Measurements from ENCODE around the gene ACAD10.
A peak's percentile ranks its signal among the peaks of the same experiment; 100 is the strongest.

Gene ACAD10

DNA sequence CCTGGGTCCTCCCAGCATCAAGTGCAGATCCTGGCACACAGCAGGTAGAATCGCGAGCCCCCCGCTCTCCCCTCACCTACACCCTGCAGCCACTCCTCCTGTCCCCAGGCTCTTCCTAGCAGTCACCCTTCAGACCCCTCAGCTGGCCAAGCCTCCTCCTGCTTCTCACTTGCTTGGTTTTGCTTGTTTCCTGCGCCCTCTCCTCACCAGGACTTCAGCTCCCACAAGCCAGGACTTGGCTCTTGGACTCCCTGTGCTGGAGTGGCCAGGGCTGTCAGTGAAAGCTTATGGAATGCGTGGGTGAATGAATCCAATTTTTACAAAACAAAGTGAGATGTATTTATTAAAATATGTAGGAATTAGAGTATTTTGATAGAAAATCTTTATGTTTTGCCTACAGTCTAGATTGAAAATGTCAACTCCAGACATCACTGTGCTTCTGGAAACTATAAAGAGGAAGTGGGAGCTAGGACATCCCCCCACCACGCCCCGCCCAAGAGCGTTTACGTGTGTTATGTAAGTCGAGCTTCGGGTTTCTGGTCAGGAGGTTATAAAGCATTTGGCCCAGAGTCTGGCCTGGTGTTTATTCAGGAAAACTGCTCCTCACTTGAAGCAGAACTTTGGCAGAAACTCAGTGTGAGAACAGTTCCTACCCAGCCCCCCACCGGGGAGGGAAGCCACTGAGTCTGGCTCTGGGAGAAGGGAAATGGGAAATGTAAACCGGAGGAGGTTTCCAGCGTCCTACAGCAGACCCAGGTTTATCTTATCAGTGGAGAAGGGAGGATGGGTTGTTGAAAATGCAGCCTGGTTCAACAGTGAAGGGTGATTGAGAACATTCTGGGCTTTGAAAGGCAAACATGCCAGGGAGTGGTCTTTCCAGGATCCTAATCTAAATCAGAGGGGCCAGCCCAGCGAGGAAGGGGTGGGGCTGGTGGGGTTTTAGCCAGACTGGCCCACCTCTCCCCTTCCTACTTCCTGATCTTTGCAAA lies 89.6 kb downstream of the ACAD10 start:
- peak; percentile 94 for TF ChIP-seq POLR2A (IDR thresholded peaks at IDR 0.05; ENCODE audit: extremely low read depth, insufficient read length)
- peak; percentile 73; the same call in 1 of the 2 replicates for TF ChIP-seq MYC (IDR thresholded peaks at IDR 0.05; ENCODE audit: low read depth, low read length)
- TF ChIP-seq CTCF (IDR thresholded peaks at IDR 0.05; ENCODE audit: low read depth, low read length) = no peak
- TF ChIP-seq, protein P1, sequence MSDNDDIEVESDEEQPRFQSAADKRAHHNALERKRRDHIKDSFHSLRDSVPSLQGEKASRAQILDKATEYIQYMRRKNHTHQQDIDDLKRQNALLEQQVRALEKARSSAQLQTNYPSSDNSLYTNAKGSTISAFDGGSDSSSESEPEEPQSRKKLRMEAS (IDR thresholded peaks at IDR 0.05; ENCODE audit: low read depth, low read length) = peak; percentile 61
- DNase-seq (ENCODE audit: low read depth) = peak; percentile 98
- H3K4me3 ChIP-seq (ENCODE audit: low read depth, low read length) = peak overlapping the region; percentile 48

DNA sequence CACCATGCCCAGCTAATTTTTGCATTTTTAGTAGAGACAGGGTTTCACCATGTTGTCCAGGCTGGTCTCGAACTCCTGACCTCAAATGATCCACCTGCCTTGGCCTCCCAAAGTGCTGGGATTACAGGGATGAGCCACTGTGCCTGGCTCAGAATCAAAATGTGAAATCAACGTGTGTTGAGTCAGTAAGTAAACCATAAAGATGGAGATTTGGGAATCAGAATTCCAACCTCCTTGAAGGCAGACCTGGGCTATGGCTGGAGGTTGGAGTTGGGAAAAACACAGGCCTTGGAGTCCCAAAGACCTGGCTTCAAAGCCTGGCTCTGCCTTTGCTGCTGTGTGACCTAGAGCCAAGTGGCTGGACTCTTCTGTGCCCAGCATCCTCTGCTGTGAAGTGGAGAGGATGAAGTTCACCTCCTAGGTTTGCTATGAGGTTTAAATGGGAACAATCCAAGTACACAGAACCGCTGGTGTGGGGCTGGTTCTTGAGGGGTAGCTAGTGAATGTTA lies 91.0 kb downstream of the ACAD10 start:
- no peak overlapping the region for H3K4me3 ChIP-seq (ENCODE audit: low read depth, low read length)
- TF ChIP-seq POLR2A (IDR thresholded peaks at IDR 0.05; ENCODE audit: extremely low read depth, insufficient read length) (no peak), CTCF (IDR thresholded peaks at IDR 0.05; ENCODE audit: low read depth, low read length) (no peak), MYC (IDR thresholded peaks at IDR 0.05; ENCODE audit: low read depth, low read length) (no peak)
- TF ChIP-seq, protein P1 (IDR thresholded peaks at IDR 0.05; ENCODE audit: low read depth, low read length) = no peak
- no peak for DNase-seq (ENCODE audit: low read depth)

- TF ChIP-seq MYC (IDR thresholded peaks at IDR 0.05; ENCODE audit: low read depth, low read length) = no peak
- no peak for TF ChIP-seq CTCF (IDR thresholded peaks at IDR 0.05; ENCODE audit: low read depth, low read length)
- no peak for TF ChIP-seq POLR2A (IDR thresholded peaks at IDR 0.05; ENCODE audit: extremely low read depth, insufficient read length)
- TF ChIP-seq, protein P1 (IDR thresholded peaks at IDR 0.05; ENCODE audit: low read depth, low read length) = no peak
- DNase-seq (ENCODE audit: low read depth) = peak; percentile 54
- H3K4me3 ChIP-seq (ENCODE audit: low read depth, low read length) = no peak overlapping the region
These were observed 91.6 kb downstream of the ACAD10 start for GRCh38 chr12:111777345-111778045.

DNA sequence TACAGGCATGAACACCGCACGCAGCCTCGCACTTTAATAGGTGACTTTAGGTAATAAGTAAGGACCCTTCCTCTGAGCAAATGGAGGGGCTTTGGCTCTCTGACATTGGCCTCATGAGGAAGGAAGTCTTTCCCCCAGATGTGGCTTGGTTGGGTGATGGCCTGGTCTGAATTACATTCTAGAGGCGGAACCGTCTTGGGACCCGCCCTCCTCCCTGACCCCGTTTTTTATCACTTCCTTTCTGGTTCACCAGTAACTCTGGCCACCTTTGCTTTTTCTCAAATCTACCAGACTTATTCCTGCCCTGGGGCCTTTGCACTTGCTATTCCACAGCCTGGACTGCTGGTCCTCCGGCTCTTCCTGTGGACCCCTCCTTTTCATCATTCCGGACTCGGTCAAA lies 94.3 kb downstream of the ACAD10 start:
- peak; percentile 73 for DNase-seq (ENCODE audit: low read depth)
- no peak overlapping the region for H3K4me3 ChIP-seq (ENCODE audit: low read depth, low read length)
- TF ChIP-seq, protein P1 (IDR thresholded peaks at IDR 0.05; ENCODE audit: low read depth, low read length) = 0 out of 2 replicates have a peak, but pooled peaks have one; percentile 18
- TF ChIP-seq POLR2A (IDR thresholded peaks at IDR 0.05; ENCODE audit: extremely low read depth, insufficient read length) = no peak

GRCh38 chr12:111780615-111781014 lies 94.8 kb downstream of the ACAD10 start:
- no peak overlapping the region for H3K4me3 ChIP-seq (ENCODE audit: low read depth, low read length)
- no peak for DNase-seq (ENCODE audit: low read depth)
- TF ChIP-seq, protein P1 (IDR thresholded peaks at IDR 0.05; ENCODE audit: low read depth, low read length) = no peak
- TF ChIP-seq CTCF (IDR thresholded peaks at IDR 0.05; ENCODE audit: low read depth, low read length) = no peak
- TF ChIP-seq POLR2A (IDR thresholded peaks at IDR 0.05; ENCODE audit: extremely low read depth, insufficient read length) = no peak
- no peak for TF ChIP-seq MYC (IDR thresholded peaks at IDR 0.05; ENCODE audit: low read depth, low read length)

Data from NB4 (cell line).